OCI-LY1 (cell line): Measurements from ENCODE around the gene RBMX2.

Source experiments
- EZH2 ChIP-seq: fragments of 200-600 bp; sonication (generic), shearing (Covaris generic); IDR thresholded peaks from 2 replicates; pipeline ENCODE4 v1.8.0; 2017; ENCODE audit warnings: borderline replicate concordance, mixed run types, mild to moderate bottlenecking, antibody characterized with exemption, low read length, moderate library complexity, mixed read lengths
- TF ChIP-seq, protein P1 (sequence below): fragments of 200-600 bp; sonication (generic), shearing (Covaris generic); IDR thresholded peaks from 2 replicates; pipeline ENCODE4 v1.5.1; 2017; ENCODE audit warnings: mild to moderate bottlenecking, antibody characterized with exemption, low read length, moderate library complexity, mixed read lengths

DNA sequence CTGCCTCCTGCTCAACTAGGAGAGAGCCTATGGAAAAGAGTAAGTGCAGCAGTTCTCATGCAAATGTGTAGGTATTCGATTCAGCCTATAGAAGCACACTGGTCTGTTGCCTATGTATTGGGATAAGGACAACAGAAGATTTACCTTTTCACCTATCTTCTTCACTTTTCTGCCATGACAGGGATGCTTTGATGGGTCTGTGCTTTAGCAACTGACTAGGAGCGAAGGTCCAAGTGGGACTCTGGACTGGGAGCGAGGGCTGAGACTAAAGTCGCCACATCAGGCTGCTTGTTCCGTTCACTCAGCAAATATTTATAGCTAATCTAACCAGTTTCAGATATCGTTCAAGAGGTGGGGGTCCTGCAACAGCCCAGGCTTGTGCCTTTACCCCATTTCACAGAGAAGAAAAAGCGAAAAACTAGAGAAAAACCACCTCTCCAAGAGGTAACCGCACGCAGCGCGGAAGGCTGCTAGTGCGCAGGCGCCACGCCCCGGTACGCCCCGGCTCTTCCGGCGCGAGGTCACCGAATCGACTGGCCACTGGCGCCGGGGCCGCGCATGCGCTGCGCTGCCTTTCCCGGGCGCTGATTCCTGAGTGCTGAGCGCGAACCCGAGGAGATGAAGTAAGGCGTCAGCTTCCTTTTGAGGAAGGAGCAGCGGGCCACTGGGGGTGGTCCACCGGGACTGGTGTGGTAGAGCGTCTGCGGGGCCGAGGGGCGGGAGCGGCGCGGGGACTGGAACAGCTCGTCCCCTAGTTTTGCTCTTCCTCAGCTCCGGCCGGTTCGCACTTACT is at the start of gene RBMX2:
- TF ChIP-seq, protein P1, sequence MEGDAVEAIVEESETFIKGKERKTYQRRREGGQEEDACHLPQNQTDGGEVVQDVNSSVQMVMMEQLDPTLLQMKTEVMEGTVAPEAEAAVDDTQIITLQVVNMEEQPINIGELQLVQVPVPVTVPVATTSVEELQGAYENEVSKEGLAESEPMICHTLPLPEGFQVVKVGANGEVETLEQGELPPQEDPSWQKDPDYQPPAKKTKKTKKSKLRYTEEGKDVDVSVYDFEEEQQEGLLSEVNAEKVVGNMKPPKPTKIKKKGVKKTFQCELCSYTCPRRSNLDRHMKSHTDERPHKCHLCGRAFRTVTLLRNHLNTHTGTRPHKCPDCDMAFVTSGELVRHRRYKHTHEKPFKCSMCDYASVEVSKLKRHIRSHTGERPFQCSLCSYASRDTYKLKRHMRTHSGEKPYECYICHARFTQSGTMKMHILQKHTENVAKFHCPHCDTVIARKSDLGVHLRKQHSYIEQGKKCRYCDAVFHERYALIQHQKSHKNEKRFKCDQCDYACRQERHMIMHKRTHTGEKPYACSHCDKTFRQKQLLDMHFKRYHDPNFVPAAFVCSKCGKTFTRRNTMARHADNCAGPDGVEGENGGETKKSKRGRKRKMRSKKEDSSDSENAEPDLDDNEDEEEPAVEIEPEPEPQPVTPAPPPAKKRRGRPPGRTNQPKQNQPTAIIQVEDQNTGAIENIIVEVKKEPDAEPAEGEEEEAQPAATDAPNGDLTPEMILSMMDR = no peak
- TF ChIP-seq EZH2 = no peak
